PC-9 (cell line): ENCODE measurements around the gene FALEC.

ENCODE experiments used
- EZH2 ChIP-seq: fragments of 200-600 bp; sonication (generic); IDR thresholded peaks from 2 replicates; pipeline ENCODE4 v1.8.0; 2017; ENCODE audit warnings: antibody characterized with exemption, low read depth
- TF ChIP-seq, protein P1 (sequence below): fragments of 200-600 bp; sonication (generic); conservative IDR thresholded peaks from 2 replicates; pipeline ENCODE4 v1.6.1; 2017; ENCODE audit warnings: mixed run types, antibody characterized with exemption, mild to moderate bottlenecking, moderate library complexity

DNA sequence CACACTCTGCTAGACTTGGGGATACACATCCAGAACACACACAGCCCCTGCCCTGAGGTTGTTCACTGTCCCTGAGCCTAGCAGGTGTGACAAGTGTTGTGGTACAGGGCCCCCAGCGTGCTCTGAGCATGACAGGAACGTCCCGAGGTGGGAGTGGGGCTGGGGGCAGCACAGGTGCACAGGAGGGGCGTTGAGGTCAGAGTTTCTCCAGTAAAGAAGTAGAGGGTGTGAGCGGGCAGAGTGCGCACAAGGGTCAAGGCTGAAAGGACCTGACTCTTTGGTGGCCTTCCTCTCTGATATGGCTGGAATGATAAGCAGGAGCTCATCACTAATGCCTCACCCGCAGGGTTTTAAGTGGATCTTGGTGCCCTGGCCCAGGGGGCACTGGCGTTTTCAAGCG is 1.3 kb upstream of the FALEC start:
- TF ChIP-seq, protein P1, sequence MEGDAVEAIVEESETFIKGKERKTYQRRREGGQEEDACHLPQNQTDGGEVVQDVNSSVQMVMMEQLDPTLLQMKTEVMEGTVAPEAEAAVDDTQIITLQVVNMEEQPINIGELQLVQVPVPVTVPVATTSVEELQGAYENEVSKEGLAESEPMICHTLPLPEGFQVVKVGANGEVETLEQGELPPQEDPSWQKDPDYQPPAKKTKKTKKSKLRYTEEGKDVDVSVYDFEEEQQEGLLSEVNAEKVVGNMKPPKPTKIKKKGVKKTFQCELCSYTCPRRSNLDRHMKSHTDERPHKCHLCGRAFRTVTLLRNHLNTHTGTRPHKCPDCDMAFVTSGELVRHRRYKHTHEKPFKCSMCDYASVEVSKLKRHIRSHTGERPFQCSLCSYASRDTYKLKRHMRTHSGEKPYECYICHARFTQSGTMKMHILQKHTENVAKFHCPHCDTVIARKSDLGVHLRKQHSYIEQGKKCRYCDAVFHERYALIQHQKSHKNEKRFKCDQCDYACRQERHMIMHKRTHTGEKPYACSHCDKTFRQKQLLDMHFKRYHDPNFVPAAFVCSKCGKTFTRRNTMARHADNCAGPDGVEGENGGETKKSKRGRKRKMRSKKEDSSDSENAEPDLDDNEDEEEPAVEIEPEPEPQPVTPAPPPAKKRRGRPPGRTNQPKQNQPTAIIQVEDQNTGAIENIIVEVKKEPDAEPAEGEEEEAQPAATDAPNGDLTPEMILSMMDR = no peak
- TF ChIP-seq EZH2 = no peak
